ENCODE results near the gene SKI. TPM values are rescaled to one million over a fixed set of nuclear protein-coding genes. Genes with fewer than 3 reads are reported as not detected.

SKI gene
- total and polyA plus RNA-seq, 7 donors: 7.7 to 32.1 (median 21.4) TPM

- WGBS, 3 donors: 85 to 94% (median 85%) methylated on average over 24 of the region's 24 CpGs
- Histone ChIP-seq H3K36me3 (ENCODE audit: insufficient read depth in 1 of 2, low read depth in 1 of 2) (no peaks in the 10 kb centered on the region), H3K4me1 (no peaks in the 10 kb centered on the region), H3K4me3 (no peak overlapping the region), H3K9me3 (peaks cover 2% of the 10 kb centered on the region), H3K27me3 (ENCODE audit: insufficient read depth in 3 of 3, low read length in 2 of 3) (no peaks in the 10 kb centered on the region), H3K27ac (no peak overlapping the region)
- no peak for TF ChIP-seq CTCF (IDR thresholded peaks at IDR 0.05)
- no peak for ATAC-seq
- peak in 1 of 2 donors; percentile 38 for DNase-seq
- intact Hi-C loops (cut with DNase I): no loop called here
Measured at GRCh38 chr1:2358651-2359640, 130.8 kb downstream of the SKI start.

Other genes with a start within 250 kb of the SKI start
- gene CFAP74, start 224.5 kb upstream of the SKI start, total RNA-seq: not detected
- under 1 TPM in 2 of 3 donors, not detected in 1; 0.01 to 0.05 TPM for gene CFAP74, start 224.5 kb upstream of the SKI start, polyA plus RNA-seq
- under 1 TPM in 2 of 4 donors, not detected in 2; 0.24 to 0.47 TPM for gene GABRD, start 209.0 kb upstream of the SKI start, total RNA-seq
- gene GABRD, start 209.0 kb upstream of the SKI start, polyA plus RNA-seq: under 1 TPM in 2 of 3 donors, not detected in 1; 0.05 to 0.66 TPM
- 1 to 10 TPM in 1 of 4 donors, under 1 TPM in 2, not detected in 1; 0.44 to 2.3 (median 0.53) TPM for gene PRKCZ, start 177.9 kb upstream of the SKI start, total RNA-seq
- gene PRKCZ, start 177.9 kb upstream of the SKI start, polyA plus RNA-seq: under 1 TPM; 0.07 to 0.40 (median 0.17) TPM
- 10 to 100 TPM; 17.8 to 26.3 (median 19.4) TPM for gene FAAP20, start 33.5 kb upstream of the SKI start, total RNA-seq
- 10 to 100 TPM; 22.1 to 48.1 (median 28.2) TPM for gene FAAP20, start 33.5 kb upstream of the SKI start, polyA plus RNA-seq
- 1 to 10 TPM; 3.6 to 6.3 (median 4.5) TPM for gene MORN1, start 163.2 kb downstream of the SKI start, total RNA-seq
- 1 to 10 TPM; 1.2 to 7.3 (median 3.1) TPM for gene MORN1, start 163.2 kb downstream of the SKI start, polyA plus RNA-seq
- gene RER1, start 163.5 kb downstream of the SKI start, total RNA-seq: 10 to 100 TPM; 71.1 to 97.6 (median 86.7) TPM
- gene RER1, start 163.5 kb downstream of the SKI start, polyA plus RNA-seq: 100 to 1,000 TPM in 1 of 3 donors, 10 to 100 TPM in 2; 68.8 to 119 (median 91.3) TPM
- gene PEX10, start 184.2 kb downstream of the SKI start, total RNA-seq: 10 to 100 TPM; 14.1 to 19.7 (median 17.1) TPM
- 10 to 100 TPM; 12.6 to 18.4 (median 16.2) TPM for gene PEX10, start 184.2 kb downstream of the SKI start, polyA plus RNA-seq
- gene PLCH2, start 248.0 kb downstream of the SKI start, total RNA-seq: under 1 TPM; 0.04 to 0.60 (median 0.13) TPM
- gene PLCH2, start 248.0 kb downstream of the SKI start, polyA plus RNA-seq: under 1 TPM in 2 of 3 donors, not detected in 1; 0.05 to 0.12 TPM